ENCODE measurements around the gene RALGPS1. TPM values are rescaled to one million over a fixed set of nuclear protein-coding genes. Genes with fewer than 3 reads are reported as not detected.
"Not testable (repeated sequence)": the region's sequence is repeated elsewhere in the genome, so short reads cannot be mapped to it uniquely, and the experiment has no call there.

Gene RALGPS1
- total RNA-seq, 2 experiments from 2014 or later, result 2.5 to 4.1 TPM

GRCh38 chr9:127168756-127169574 lies 254.4 kb downstream of the RALGPS1 start:
- CTCF ChIA-PET, result interaction anchor here (1.5 kb wide), 1 partner anchor 204 kb away, joined by 4 read pairs; no protein-coding TSS in a partner anchor
- Mint-ChIP-seq H3K27me3 (ENCODE audit: low read depth) (no peaks in the 10 kb centered on the region), H3K4me1 (ENCODE audit: low read depth) (peaks cover 4% of the 10 kb centered on the region), H3K9me3 (ENCODE audit: insufficient read depth) (no peaks in the 10 kb centered on the region), H3K36me3 (ENCODE audit: low read depth) (no peaks in the 10 kb centered on the region), H3K27ac (no peak overlapping the region), H3K4me3 (no peak overlapping the region)
- POLR2A ChIA-PET, result interaction anchor here (0.6 to 1.3 kb wide), 2 partner anchors 12 to 105 kb away, joined by 3 read pairs; no protein-coding TSS in a partner anchor
- no peak for DNase-seq
- no peak for ATAC-seq

GRCh38 chr9:127169575-127169883 lies 254.9 kb downstream of the RALGPS1 start:
- Mint-ChIP-seq H3K4me1 (ENCODE audit: low read depth) (peaks cover 4% of the 10 kb centered on the region), H3K4me3 (no peak overlapping the region), H3K9me3 (ENCODE audit: insufficient read depth) (no peaks in the 10 kb centered on the region), H3K36me3 (ENCODE audit: low read depth) (no peaks in the 10 kb centered on the region), H3K27ac (no peak overlapping the region), H3K27me3 (ENCODE audit: low read depth) (no peaks in the 10 kb centered on the region)
- DNase-seq (no peak), ATAC-seq (no peak)
- ChIA-PET POLR2A (no interaction called here), CTCF (interaction anchor here (1.5 kb wide), 1 partner anchor 204 kb away, joined by 4 read pairs; no protein-coding TSS in a partner anchor)

- CTCF ChIA-PET, result interaction anchor here (1.5 kb wide), 1 partner anchor 205 kb away, joined by 4 read pairs; no protein-coding TSS in a partner anchor
- POLR2A ChIA-PET, result no interaction called here
- Mint-ChIP-seq H3K27me3 (ENCODE audit: low read depth) (no peaks in the 10 kb centered on the region), H3K9me3 (ENCODE audit: insufficient read depth) (no peaks in the 10 kb centered on the region), H3K4me1 (ENCODE audit: low read depth) (peaks cover 4% of the 10 kb centered on the region), H3K36me3 (ENCODE audit: low read depth) (no peaks in the 10 kb centered on the region), H3K4me3 (no peak overlapping the region), H3K27ac (no peak overlapping the region)
- no peak for DNase-seq
- no peak for ATAC-seq
These were observed 255.5 kb downstream of the RALGPS1 start for GRCh38 chr9:127170103-127170502.

GRCh38 chr9:127170652-127171051 lies 256.1 kb downstream of the RALGPS1 start:
- ChIA-PET CTCF (interaction anchor here (1.5 kb wide), 1 partner anchor 205 kb away, joined by 4 read pairs; no protein-coding TSS in a partner anchor), POLR2A (no interaction called here)
- Mint-ChIP-seq H3K36me3 (ENCODE audit: low read depth) (no peaks in the 10 kb centered on the region), H3K27me3 (ENCODE audit: low read depth) (no peaks in the 10 kb centered on the region), H3K4me1 (ENCODE audit: low read depth) (peaks cover 4% of the 10 kb centered on the region), H3K27ac (no peak overlapping the region), H3K9me3 (ENCODE audit: insufficient read depth) (no peaks in the 10 kb centered on the region), H3K4me3 (no peak overlapping the region)
- ATAC-seq (no peak), DNase-seq (no peak)

GRCh38 chr9:127171348-127171747 lies 256.8 kb downstream of the RALGPS1 start:
- H3K9me3 Mint-ChIP-seq (ENCODE audit: insufficient read depth); DNase-seq; POLR2A ChIA-PET; CTCF ChIA-PET; H3K27me3 Mint-ChIP-seq (ENCODE audit: low read depth); H3K4me3 Mint-ChIP-seq; H3K27ac Mint-ChIP-seq; H3K4me1 Mint-ChIP-seq (ENCODE audit: low read depth); ATAC-seq; H3K36me3 Mint-ChIP-seq (ENCODE audit: low read depth): not testable (repeated sequence)

- DNase-seq (no peak), ATAC-seq (no peak)
- Mint-ChIP-seq H3K9me3 (ENCODE audit: insufficient read depth) (no peaks in the 10 kb centered on the region), H3K36me3 (ENCODE audit: low read depth) (no peaks in the 10 kb centered on the region), H3K4me1 (ENCODE audit: low read depth) (no peaks in the 10 kb centered on the region), H3K27me3 (ENCODE audit: low read depth) (no peaks in the 10 kb centered on the region), H3K4me3 (no peak overlapping the region), H3K27ac (no peak overlapping the region)
- POLR2A ChIA-PET, result no interaction called here
- CTCF ChIA-PET, result no interaction called here
These were observed 257.6 kb downstream of the RALGPS1 start for GRCh38 chr9:127172066-127172707.

- no peaks in the 10 kb centered on the region for H3K9me3 Mint-ChIP-seq (ENCODE audit: insufficient read depth)
- no peaks in the 10 kb centered on the region for H3K27me3 Mint-ChIP-seq (ENCODE audit: low read depth)
- no peak overlapping the region for H3K4me3 Mint-ChIP-seq
- ChIA-PET POLR2A (no interaction called here), CTCF (no interaction called here)
- DNase-seq (no peak), ATAC-seq (no peak)
- H3K4me1 Mint-ChIP-seq (ENCODE audit: low read depth), result no peaks in the 10 kb centered on the region
- no peak overlapping the region for H3K27ac Mint-ChIP-seq
- no peaks in the 10 kb centered on the region for H3K36me3 Mint-ChIP-seq (ENCODE audit: low read depth)
These were observed 258.5 kb downstream of the RALGPS1 start for GRCh38 chr9:127173063-127173462.

GRCh38 chr9:127174386-127175318 lies 260.1 kb downstream of the RALGPS1 start:
- Mint-ChIP-seq H3K4me1 (ENCODE audit: low read depth) (no peaks in the 10 kb centered on the region), H3K36me3 (ENCODE audit: low read depth) (no peaks in the 10 kb centered on the region), H3K27me3 (ENCODE audit: low read depth) (no peaks in the 10 kb centered on the region), H3K27ac (no peak overlapping the region), H3K9me3 (ENCODE audit: insufficient read depth) (no peaks in the 10 kb centered on the region), H3K4me3 (no peak overlapping the region)
- ChIA-PET POLR2A (no interaction called here), CTCF (interaction anchor here (1.2 kb wide), 1 partner anchor 209 kb away, joined by 3 read pairs; no protein-coding TSS in a partner anchor)
- ATAC-seq, result no peak
- no peak for DNase-seq

GRCh38 chr9:127175319-127175715 lies 260.7 kb downstream of the RALGPS1 start:
- CTCF ChIA-PET, result interaction anchor here (1.2 kb wide), 1 partner anchor 210 kb away, joined by 3 read pairs; no protein-coding TSS in a partner anchor
- POLR2A ChIA-PET, result no interaction called here
- no peak overlapping the region for H3K27ac Mint-ChIP-seq
- H3K4me1 Mint-ChIP-seq (ENCODE audit: low read depth), result no peaks in the 10 kb centered on the region
- ATAC-seq (no peak), DNase-seq (no peak)
- no peak overlapping the region for H3K4me3 Mint-ChIP-seq
- no peaks in the 10 kb centered on the region for H3K27me3 Mint-ChIP-seq (ENCODE audit: low read depth)
- H3K9me3 Mint-ChIP-seq (ENCODE audit: insufficient read depth), result no peaks in the 10 kb centered on the region
- H3K36me3 Mint-ChIP-seq (ENCODE audit: low read depth), result no peaks in the 10 kb centered on the region

- no peak overlapping the region for H3K4me3 Mint-ChIP-seq
- ChIA-PET POLR2A (no interaction called here), CTCF (interaction anchor here (1.2 kb wide), 1 partner anchor 211 kb away, joined by 3 read pairs; no protein-coding TSS in a partner anchor)
- no peaks in the 10 kb centered on the region for H3K9me3 Mint-ChIP-seq (ENCODE audit: insufficient read depth)
- H3K27me3 Mint-ChIP-seq (ENCODE audit: low read depth), result no peaks in the 10 kb centered on the region
- H3K4me1 Mint-ChIP-seq (ENCODE audit: low read depth), result no peaks in the 10 kb centered on the region
- ATAC-seq (no peak), DNase-seq (no peak)
- H3K27ac Mint-ChIP-seq, result no peak overlapping the region
- H3K36me3 Mint-ChIP-seq (ENCODE audit: low read depth), result no peaks in the 10 kb centered on the region
These were observed 261.2 kb downstream of the RALGPS1 start for GRCh38 chr9:127175764-127176163.

- Mint-ChIP-seq H3K4me3 (no peak overlapping the region), H3K27me3 (ENCODE audit: low read depth) (no peaks in the 10 kb centered on the region), H3K36me3 (ENCODE audit: low read depth) (no peaks in the 10 kb centered on the region), H3K4me1 (ENCODE audit: low read depth) (no peaks in the 10 kb centered on the region), H3K9me3 (ENCODE audit: insufficient read depth) (no peaks in the 10 kb centered on the region), H3K27ac (no peak overlapping the region)
- CTCF ChIA-PET, result interaction anchor here (1.5 kb wide), 1 partner anchor 128 kb away, joined by 4 read pairs; no protein-coding TSS in a partner anchor
- ATAC-seq (no peak), DNase-seq (no peak)
- POLR2A ChIA-PET, result no interaction called here
These were observed 262.0 kb downstream of the RALGPS1 start for GRCh38 chr9:127176631-127177030.

Measured in activated CD8-positive, alpha-beta T cell treated with anti-CD3 and anti-CD28 coated beads, Interleukin-2, amount 10 ng/mL, durations not matched to agents 7 days and 5 days (primary cell).